GM21576 (cell line): ENCODE data around the gene MYH14.

Experiments
- ATAC-seq: cut with Tn5 transposase; IDR thresholded peaks from one replicate; pipeline ENCODE4 v1.9.1; 2021; ENCODE audit warnings: mild to moderate bottlenecking, moderate library complexity; ENCODE audit not compliant: unreplicated experiment

Gene MYH14

GRCh38 chr19:50314724-50315708, 111.6 kb downstream of the MYH14 start:
- no peak for ATAC-seq

DNA sequence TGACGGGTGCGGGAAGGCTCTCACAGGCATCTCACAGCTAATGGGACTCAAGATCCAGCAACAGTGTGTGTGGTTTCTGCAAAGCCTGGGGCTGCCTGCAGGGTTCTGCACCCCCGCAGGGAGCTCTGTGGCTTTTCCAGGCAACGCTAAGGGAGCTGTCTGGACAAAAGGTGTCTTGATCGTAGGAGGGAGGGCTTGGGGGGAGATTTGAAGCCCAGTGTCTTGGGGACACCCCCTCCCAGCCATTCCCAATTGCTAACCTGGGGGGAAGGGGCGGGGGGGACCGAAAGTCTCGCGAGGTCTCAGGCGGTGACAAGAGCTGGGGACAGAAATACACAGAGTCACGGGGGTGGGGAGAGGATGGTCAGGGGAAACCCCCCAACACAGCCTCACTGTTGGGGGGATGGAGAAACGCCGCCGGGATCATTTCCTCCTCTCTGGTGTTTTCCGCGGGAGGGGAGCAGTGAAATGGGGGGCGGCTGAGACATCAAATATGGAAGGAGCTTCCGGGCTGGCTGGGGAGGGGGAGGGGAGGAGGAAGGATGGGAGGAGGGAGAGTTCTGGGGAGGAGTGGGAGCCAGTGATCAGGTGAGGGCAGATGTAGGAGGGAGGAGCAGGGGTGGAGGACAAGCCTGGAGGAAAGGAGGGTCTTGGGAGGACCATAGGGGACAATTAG, 112.5 kb downstream of the MYH14 start:
- ATAC-seq: no peak

DNA sequence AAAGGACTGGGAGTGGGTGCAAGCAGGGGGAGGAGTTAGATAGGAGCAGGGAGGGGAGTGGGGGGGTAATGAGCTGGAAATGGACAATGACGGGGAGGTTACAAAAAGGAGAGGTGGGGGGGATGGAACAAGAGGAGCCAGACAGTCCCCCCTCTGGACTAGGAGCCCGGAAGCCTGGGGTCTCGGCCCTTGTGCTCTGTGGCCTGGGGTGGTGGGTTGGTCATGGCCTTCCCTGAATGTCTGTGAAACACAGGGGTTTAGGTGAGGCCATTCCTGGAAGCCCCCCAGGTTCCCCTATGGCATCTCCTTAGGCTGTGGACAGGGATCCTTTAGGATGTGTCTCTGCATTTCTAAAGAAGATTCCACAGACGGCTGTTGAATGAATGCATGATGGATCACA, 113.7 kb downstream of the MYH14 start:
- no peak for ATAC-seq

DNA sequence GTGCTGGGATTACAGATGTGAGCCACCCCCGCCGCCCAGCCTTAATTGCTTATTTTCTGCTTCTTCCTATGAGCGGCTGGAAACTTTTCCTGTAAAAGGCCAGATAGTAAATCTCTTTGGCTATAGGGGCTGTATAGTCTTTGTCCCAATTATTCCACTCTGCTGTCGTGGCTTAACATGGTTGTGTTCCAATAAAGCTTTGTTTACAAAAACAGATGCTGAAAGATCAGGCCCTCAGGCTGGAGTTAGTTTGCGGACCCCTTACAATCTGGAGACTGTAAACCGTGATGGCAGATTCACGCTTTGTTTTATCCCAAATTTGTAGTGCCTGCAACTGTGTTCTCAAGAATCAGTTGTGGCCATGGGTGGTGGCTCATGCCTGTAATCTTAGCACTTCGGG, 115.0 kb downstream of the MYH14 start:
- ATAC-seq: no peak

DNA sequence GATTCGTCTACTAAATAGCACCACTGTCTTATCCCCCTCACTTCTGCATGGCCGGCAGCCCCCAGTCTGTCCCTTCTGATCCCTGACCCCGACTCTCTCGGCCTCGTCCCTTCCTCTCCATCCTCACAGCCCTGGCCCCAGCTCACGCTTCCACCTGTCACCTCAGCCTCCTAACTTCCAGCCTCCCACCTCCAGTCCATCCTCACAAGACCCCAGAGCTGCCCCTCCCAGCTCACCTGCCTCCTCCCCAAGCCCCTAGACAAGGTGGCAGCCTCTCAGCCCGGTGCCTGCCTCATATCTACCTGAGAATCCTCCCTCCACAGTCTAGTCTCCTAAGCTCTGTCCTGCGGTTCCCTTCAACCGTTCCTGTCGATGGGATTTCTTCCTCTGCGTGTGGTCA, 115.7 kb downstream of the MYH14 start:
- no peak for ATAC-seq

DNA sequence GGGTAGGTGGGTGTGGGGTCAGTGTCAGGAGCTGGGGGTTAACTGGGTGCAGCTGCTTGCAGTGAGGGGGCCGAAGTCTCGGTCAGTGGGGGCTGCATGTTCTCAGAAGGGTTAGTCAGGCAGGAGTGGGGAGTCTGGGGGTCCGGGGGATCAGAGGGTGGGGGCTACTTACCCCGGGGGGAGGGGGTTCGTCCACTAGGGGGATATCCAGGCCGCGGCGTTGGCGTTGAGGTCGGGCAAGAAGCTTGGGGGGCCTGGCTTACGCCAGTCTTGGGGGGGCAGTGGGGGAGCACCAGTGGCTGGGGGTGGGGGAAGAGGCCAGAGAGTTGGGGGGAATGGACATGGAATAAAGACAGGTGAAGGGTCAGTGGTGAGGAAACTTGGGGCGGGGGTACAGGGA, 116.6 kb downstream of the MYH14 start:
- no peak for ATAC-seq

- ATAC-seq: no peak
Measured at GRCh38 chr19:50320596-50320995, 117.2 kb downstream of the MYH14 start.

GRCh38 chr19:50321831-50322230, 118.4 kb downstream of the MYH14 start:
- no peak for ATAC-seq

- ATAC-seq: no peak
Measured at GRCh38 chr19:50322234-50322633, 118.8 kb downstream of the MYH14 start.

DNA sequence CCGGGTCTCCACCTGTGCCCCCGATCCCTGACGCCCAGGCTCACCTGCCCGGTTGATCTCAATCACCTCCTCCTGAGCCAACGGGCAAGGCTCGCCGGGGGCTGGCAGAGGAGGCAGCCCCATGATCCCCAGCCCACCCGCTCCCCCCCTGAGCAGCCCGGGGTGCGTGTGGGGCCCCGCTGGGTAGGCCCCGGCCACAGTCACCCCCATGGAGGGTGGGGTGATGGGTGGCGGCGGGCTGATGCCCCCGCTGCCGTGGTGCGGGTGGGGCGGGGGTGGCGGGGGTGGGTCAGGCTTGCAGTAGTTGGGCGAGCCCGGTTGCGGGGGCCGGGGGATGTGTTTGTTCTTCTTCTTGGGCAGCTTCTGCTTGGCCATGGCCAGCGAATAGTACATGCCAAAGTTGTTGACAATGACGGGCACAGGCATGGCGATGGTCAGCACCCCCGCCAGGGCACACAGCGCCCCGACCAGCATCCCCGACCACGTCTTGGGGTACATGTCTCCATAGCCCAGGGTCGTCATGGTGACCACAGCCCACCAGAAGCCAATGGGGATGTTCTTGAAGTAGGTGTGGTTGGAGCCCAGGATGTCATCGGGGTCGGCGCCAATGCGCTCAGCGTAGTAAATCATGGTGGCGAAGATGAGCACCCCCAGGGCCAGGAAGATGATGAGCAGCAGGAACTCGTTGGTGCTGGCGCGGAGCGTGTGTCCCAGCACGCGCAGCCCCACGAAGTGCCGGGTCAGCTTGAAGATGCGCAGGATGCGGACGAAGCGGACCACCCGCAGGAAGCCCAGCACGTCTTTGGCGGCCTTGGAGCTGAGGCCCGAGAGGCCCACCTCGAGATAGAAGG, 119.7 kb downstream of the MYH14 start:
- no peak for ATAC-seq

- ATAC-seq: no peak
Measured at GRCh38 chr19:50323782-50324133, 120.3 kb downstream of the MYH14 start.

GRCh38 chr19:50324331-50324730, 120.9 kb downstream of the MYH14 start:
- ATAC-seq: no peak

DNA sequence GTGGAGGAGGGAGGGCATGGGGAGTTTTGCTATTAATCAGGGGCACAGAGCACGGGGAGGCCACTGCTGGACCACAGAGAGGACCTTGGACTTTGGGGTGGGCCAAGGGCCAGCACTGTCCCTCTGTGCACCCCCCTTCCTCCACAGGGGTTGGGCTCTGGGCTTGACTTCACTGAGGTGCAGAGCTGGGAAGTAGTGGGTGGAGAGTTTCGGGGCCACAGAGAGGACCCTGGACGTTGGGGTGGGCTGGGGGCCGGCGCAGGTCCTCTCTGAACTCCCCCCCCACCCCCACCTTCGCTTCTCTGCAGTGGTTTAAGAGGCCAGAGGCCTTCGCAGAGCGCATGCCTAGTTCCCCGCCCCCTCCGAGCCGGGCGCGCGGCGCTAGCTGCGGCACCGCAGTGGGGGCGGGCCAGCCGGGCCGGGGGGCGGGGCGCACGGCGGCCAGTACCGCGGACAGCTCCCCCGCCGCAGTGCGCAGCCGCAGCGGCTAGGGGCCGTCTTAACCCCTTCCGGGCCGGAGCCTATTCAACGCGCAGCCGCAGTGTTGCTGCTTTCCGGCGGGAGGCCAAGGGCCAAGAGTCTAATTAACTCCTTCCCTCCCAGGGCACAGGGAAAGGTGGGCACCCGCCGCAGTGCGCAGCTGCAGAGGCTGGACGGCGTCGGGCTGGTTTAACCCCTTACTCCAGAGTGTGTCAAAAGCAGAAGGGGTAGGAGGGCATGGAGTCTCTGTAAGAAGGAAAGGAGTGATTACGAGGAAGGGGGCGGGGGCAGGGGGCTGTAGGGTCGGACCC, 122.1 kb downstream of the MYH14 start:
- ATAC-seq: no peak

GRCh38 chr19:50326101-50326664, 122.8 kb downstream of the MYH14 start:
- no peak for ATAC-seq

DNA sequence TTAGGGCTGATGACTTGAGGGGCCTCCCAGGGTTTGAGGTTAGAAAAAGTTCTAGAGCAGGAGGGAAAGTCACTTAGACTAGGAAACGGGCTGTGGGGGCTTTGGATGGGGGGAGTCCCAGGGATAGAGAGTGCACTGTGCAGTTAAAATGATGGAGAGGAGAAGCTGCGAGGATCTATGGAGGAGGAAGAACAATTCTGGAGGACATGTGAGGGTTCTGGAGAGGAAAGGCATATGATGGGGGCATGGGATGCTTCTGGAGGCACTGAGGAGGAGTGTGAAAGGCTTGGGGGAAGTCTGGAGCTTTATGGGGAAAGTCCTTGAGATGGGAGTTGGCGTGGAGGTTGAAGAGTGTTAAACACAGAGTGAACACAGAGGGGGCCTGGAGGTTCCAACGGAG, 123.6 kb downstream of the MYH14 start:
- no peak for ATAC-seq

DNA sequence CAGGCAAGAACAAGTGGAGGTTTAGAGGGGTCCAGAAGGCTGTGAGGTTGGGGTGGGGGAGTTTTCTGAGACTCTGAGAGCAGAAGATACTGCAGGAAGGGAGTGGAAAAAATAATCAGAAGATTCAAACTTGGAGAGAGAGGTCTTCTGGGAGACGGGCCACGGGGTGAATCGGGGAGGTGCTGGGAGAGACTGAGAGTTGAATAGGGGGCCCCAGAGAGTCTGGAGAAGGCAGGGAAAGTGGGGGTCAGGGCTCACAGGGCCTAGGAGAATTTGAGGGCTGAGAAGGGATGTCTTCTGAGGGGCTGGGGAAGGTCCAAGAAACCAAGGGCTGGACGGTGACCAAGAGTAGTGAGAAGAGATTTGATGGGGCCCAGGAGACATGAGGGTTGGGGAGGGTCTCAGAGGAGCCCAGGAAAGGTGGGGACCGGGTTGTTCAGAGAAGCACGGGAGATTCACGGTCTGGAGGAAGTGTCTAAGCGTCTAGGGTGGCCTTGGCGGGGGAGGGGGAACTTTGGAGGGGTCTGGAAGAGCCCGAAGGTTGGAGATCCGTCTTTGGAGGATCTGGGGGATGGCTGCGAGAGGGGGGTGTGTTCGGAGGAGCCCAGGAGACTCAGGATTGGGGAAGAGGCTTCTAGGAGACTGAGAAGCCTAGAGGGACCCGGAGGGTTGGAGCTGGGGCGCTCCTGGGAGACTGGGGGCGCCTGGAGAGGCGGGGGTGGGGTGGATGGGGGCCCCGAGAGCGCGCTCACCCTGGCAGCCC, 124.2 kb downstream of the MYH14 start:
- ATAC-seq: no peak

GRCh38 chr19:50328224-50328872, 124.9 kb downstream of the MYH14 start:
- no peak for ATAC-seq

DNA sequence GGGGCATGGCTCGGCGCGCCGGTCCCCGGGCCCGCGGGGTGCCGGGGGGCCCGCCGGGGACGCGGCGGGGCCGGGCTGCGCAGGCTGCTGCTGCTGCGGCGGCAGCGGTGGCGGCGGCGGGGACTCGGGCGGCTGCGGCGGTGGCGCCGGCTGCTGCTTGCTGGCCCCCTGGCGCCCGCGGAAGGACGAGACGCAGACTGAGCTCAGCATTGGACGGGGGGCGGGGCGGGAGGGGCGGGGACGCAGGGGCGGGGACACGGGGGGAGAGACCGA, 125.4 kb downstream of the MYH14 start:
- ATAC-seq: peak; percentile 19
